ENCODE data around the gene GCNA. TPM values are rescaled to one million over a fixed set of nuclear protein-coding genes. Genes with fewer than 3 reads are reported as not detected.

Gene GCNA
- total RNA-seq, 1 experiment from 2014 or later: 1.0 TPM

DNA sequence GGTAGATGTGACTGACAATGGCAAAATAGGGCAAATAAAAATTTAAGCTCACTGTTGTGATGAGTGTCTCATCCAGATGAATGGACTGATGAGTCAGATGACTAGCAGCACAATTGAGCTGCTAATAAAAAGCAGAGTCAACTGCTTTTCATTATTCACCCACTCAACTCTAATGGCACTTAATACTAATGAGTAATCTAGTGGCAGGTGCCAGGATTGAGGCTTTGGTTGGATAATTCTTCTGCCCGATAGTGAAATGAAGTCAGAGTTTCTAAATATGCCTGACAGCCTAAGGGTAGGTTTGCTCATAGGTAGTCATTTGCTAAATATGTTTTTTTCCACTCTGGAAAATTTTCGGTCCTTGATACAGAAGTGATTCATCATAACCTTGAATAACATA lies 34.9 kb upstream of the GCNA start:
- Mint-ChIP-seq H3K27ac (peak overlapping the region; percentile 76; the same call in 1 of the 2 replicates), H3K9me3 (no peaks in the 10 kb centered on the region), H3K4me3 (no peak overlapping the region), H3K27me3 (ENCODE audit: low read depth) (no peaks in the 10 kb centered on the region), H3K36me3 (peaks cover 32% of the 10 kb centered on the region), H3K4me1 (peaks cover 37% of the 10 kb centered on the region)
- ATAC-seq (no peak), DNase-seq (ENCODE audit: low spot score) (no peak)
- POLR2A ChIA-PET: no interaction called here
- TF ChIP-seq FOXP4 (CRISPR knock-in tag; IDR thresholded peaks at IDR 0.05) (no peak), EMX1 (CRISPR knock-in tag; IDR thresholded peaks at IDR 0.05) (no peak), RORB (CRISPR knock-in tag; IDR thresholded peaks at IDR 0.05) (no peak), ELF4 (CRISPR knock-in tag; IDR thresholded peaks at IDR 0.05; ENCODE audit: low read depth) (no peak), ATF1 (CRISPR knock-in tag; IDR thresholded peaks at IDR 0.05) (no peak), ZBTB21 (CRISPR knock-in tag; IDR thresholded peaks at IDR 0.05; ENCODE audit: borderline replicate concordance) (no peak), USF2 (CRISPR knock-in tag; IDR thresholded peaks at IDR 0.05) (no peak), TEAD1 (CRISPR knock-in tag; IDR thresholded peaks at IDR 0.05) (no peak), ZNF317 (CRISPR knock-in tag; IDR thresholded peaks at IDR 0.05; ENCODE audit: borderline replicate concordance, low read depth) (no peak), ZNF671 (CRISPR knock-in tag; IDR thresholded peaks at IDR 0.05) (no peak), SMAD4 (CRISPR knock-in tag; IDR thresholded peaks at IDR 0.05) (no peak), ERG (CRISPR knock-in tag; IDR thresholded peaks at IDR 0.05) (no peak)
- TF ChIP-seq, protein P1, sequence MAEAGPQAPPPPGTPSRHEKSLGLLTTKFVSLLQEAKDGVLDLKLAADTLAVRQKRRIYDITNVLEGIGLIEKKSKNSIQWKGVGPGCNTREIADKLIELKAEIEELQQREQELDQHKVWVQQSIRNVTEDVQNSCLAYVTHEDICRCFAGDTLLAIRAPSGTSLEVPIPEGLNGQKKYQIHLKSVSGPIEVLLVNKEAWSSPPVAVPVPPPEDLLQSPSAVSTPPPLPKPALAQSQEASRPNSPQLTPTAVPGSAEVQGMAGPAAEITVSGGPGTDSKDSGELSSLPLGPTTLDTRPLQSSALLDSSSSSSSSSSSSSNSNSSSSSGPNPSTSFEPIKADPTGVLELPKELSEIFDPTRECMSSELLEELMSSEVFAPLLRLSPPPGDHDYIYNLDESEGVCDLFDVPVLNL (CRISPR knock-in tag; IDR thresholded peaks at IDR 0.05; ENCODE audit: borderline replicate concordance, low read depth): no peak
- TF ChIP-seq, protein P2, sequence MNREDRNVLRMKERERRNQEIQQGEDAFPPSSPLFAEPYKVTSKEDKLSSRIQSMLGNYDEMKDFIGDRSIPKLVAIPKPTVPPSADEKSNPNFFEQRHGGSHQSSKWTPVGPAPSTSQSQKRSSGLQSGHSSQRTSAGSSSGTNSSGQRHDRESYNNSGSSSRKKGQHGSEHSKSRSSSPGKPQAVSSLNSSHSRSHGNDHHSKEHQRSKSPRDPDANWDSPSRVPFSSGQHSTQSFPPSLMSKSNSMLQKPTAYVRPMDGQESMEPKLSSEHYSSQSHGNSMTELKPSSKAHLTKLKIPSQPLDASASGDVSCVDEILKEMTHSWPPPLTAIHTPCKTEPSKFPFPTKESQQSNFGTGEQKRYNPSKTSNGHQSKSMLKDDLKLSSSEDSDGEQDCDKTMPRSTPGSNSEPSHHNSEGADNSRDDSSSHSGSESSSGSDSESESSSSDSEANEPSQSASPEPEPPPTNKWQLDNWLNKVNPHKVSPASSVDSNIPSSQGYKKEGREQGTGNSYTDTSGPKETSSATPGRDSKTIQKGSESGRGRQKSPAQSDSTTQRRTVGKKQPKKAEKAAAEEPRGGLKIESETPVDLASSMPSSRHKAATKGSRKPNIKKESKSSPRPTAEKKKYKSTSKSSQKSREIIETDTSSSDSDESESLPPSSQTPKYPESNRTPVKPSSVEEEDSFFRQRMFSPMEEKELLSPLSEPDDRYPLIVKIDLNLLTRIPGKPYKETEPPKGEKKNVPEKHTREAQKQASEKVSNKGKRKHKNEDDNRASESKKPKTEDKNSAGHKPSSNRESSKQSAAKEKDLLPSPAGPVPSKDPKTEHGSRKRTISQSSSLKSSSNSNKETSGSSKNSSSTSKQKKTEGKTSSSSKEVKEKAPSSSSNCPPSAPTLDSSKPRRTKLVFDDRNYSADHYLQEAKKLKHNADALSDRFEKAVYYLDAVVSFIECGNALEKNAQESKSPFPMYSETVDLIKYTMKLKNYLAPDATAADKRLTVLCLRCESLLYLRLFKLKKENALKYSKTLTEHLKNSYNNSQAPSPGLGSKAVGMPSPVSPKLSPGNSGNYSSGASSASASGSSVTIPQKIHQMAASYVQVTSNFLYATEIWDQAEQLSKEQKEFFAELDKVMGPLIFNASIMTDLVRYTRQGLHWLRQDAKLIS (CRISPR knock-in tag; IDR thresholded peaks at IDR 0.05; ENCODE audit: borderline replicate concordance): no peak
- TF ChIP-seq, protein P3, sequence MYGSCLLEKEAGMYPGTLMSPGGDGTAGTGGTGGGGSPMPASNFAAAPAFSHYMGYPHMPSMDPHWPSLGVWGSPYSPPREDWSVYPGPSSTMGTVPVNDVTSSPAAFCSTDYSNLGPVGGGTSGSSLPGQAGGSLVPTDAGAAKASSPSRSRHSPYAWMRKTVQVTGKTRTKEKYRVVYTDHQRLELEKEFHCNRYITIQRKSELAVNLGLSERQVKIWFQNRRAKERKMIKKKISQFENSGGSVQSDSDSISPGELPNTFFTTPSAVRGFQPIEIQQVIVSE (CRISPR knock-in tag; IDR thresholded peaks at IDR 0.05; ENCODE audit: borderline replicate concordance): no peak
- CTCF ChIA-PET: no interaction called here

DNA sequence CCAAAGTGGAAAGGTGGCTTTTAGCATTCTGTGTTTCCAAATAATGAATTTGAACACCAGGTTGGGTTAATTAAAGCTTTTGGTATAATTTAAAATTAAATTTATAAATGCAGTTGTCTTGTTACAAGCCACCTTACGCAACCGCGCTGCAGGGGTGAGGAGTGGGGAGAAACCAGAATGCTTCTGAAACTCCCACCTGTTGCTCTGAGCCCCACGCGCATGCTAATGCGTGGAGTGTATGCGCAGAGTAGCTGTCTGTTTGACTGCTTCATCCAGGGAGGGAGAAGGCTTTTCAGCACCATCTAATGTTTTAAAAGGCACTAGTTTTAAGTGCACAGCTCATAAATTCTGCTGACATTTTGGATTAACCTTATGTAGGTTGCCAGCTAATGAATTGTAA lies 32.9 kb upstream of the GCNA start:
- no peak overlapping the region for H3K4me3 Mint-ChIP-seq
- H3K9me3 Mint-ChIP-seq: no peaks in the 10 kb centered on the region
- H3K4me1 Mint-ChIP-seq: peaks cover 27% of the 10 kb centered on the region
- ATAC-seq (no peak), DNase-seq (ENCODE audit: low spot score) (peak; percentile 11)
- no peak overlapping the region for H3K27ac Mint-ChIP-seq
- ChIA-PET POLR2A (interaction anchor here (1.1 kb wide), 1 partner anchor 12 kb away, joined by 4 read pairs; the partner anchor contains the start of gene OGT), CTCF (no interaction called here)
- peaks cover 35% of the 10 kb centered on the region for H3K36me3 Mint-ChIP-seq
- H3K27me3 Mint-ChIP-seq (ENCODE audit: low read depth): no peaks in the 10 kb centered on the region
- TF ChIP-seq, protein P4, sequence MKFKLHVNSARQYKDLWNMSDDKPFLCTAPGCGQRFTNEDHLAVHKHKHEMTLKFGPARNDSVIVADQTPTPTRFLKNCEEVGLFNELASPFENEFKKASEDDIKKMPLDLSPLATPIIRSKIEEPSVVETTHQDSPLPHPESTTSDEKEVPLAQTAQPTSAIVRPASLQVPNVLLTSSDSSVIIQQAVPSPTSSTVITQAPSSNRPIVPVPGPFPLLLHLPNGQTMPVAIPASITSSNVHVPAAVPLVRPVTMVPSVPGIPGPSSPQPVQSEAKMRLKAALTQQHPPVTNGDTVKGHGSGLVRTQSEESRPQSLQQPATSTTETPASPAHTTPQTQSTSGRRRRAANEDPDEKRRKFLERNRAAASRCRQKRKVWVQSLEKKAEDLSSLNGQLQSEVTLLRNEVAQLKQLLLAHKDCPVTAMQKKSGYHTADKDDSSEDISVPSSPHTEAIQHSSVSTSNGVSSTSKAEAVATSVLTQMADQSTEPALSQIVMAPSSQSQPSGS (CRISPR knock-in tag; IDR thresholded peaks at IDR 0.05; ENCODE audit: borderline replicate concordance, low read depth): no peak
- no peak for TF ChIP-seq E2F1 (CRISPR knock-in tag; IDR thresholded peaks at IDR 0.05)
- TF ChIP-seq ATF6 (CRISPR knock-in tag; IDR thresholded peaks at IDR 0.05): no peak
- no peak for TF ChIP-seq GABPB1 (CRISPR knock-in tag; IDR thresholded peaks at IDR 0.05)

Data from WTC11 (cell line).